HCT116 (cell line): Measurements from ENCODE around the gene ATP7B. TPM values are rescaled to one million over a fixed set of nuclear protein-coding genes. Genes with fewer than 3 reads are reported as not detected.

Source experiments
- ATAC-seq: fragments of 200-7000 bp; cut with Tn5 transposase; 2 replicates; pipeline ENCODE4 v1.9.1; 2020; ENCODE audit warnings: mild to moderate bottlenecking, moderate library complexity
- BruUV-seq: library from RNA; stranded (reverse); fragments of 400-500 nt; replicated peaks from 2 replicates; lab custom pipeline; 2021; lab: Mats Ljungman, UMichigan
- CTCF ChIA-PET: fragments of 300-600 bp; sonication (Branson Sonifier 250); formaldehyde crosslinking; loops from one replicate; lab custom pipeline; 2021; ENCODE audit warnings: antibody characterized with exemption; lab: Charles Lee
- POLR2A ChIA-PET: fragments of 300-600, 350-600 bp; sonication (Branson Sonifier 250); formaldehyde crosslinking; loops from one replicate; lab custom pipeline; 2021; ENCODE audit warnings: antibody characterized with exemption; lab: Charles Lee
- RAD21 ChIA-PET, 2 experiments: fragments of 300-600 bp; sonication (Branson Sonifier 250); formaldehyde crosslinking; loops; one replicate each; lab custom pipeline; 2023; ENCODE audit warnings: low total read pairs in 2 of 2; ENCODE audit not compliant: uncharacterized antibody in 2 of 2, unreplicated experiment in 2 of 2, low non-redundant PET in 1 of 2; lab: Charles Lee
- DNase-seq: peaks from one replicate; pipeline ENCODE4 v3.0.0-alpha.2; 2010; ENCODE audit warnings: low read depth, low spot score
- H2AFZ ChIP-seq: fragments of 200-600 bp; shearing (Covaris generic), sonication (generic); 2 replicates; pipeline ENCODE4 v1.6.1; 2017; ENCODE audit warnings: low read depth, mixed run types, mixed read lengths, antibody characterized with exemption, low read length; ENCODE audit not compliant: poor library complexity, severe bottlenecking
- H3K27ac ChIP-seq: 2 replicates; pipeline ENCODE4 v1.5.1; 2012; ENCODE audit warnings: low read depth, low read length
- H3K27me3 ChIP-seq: fragments of 200-600 bp; sonication (generic); 2 replicates; pipeline ENCODE4 v1.6.1; 2016; ENCODE audit warnings: mixed run types, low read length, mixed read lengths; ENCODE audit not compliant: insufficient read depth
- H3K36me3 ChIP-seq, 2 experiments: fragments of 200-500 bp in 1 of 2; fragments of 200-600 bp in 1 of 2; sonication (Bioruptor generic) in 1 of 2; sonication (generic) in 1 of 2; 2 replicates each; pipeline versions ENCODE4 v1.5.1 to v1.6.1; 2014 to 2016; ENCODE audit warnings: low read length in 2 of 2, inconsistent platforms in 1 of 2, mixed read lengths in 1 of 2, mixed run types in 1 of 2; ENCODE audit not compliant: insufficient read depth in 2 of 2, control insufficient read depth in 1 of 2
- H3K4me1 ChIP-seq, 2 experiments: fragments of 200-600 bp in 1 of 2; sonication (generic) in 1 of 2; 2 replicates each; pipeline versions ENCODE4 v1.5.1 to v1.6.1; 2012 to 2017; ENCODE audit warnings: low read length in 2 of 2, inconsistent platforms in 1 of 2, mild to moderate bottlenecking in 1 of 2, mixed read lengths in 1 of 2, mixed run types in 1 of 2, moderate library complexity in 1 of 2; ENCODE audit not compliant: insufficient read depth in 2 of 2, control insufficient read depth in 1 of 2
- H3K4me2 ChIP-seq: fragments of 200-600 bp; sonication (generic); 2 replicates; pipeline ENCODE4 v1.6.1; 2017; ENCODE audit warnings: mixed run types, low read length, mixed read lengths
- H3K4me3 ChIP-seq, 2 experiments: fragments of 200-600 bp in 1 of 2; sonication (generic) in 1 of 2; replicated peaks in 1 of 2; 2 replicates each; pipeline ENCODE4 v1.5.1; 2011 to 2016; ENCODE audit warnings: low read length in 2 of 2, control low read depth in 1 of 2, low read depth in 1 of 2, mild to moderate bottlenecking in 1 of 2, mixed read lengths in 1 of 2, mixed run types in 1 of 2
- H3K79me2 ChIP-seq: fragments of 200-600 bp; sonication (generic); 2 replicates; pipeline ENCODE4 v1.6.1; 2017; ENCODE audit warnings: mild to moderate bottlenecking, mixed run types, low read length, moderate library complexity, mixed read lengths; ENCODE audit not compliant: insufficient read depth
- H3K9ac ChIP-seq: fragments of 200-600 bp; sonication (generic); 2 replicates; pipeline ENCODE4 v1.6.1; 2016; ENCODE audit warnings: low read length, mixed read lengths
- H3K9me2 ChIP-seq: fragments of 200-600 bp; sonication (generic), shearing (Covaris generic); 2 replicates; pipeline ENCODE4 v1.6.1; 2017; ENCODE audit warnings: mixed run types, mild to moderate bottlenecking, moderate library complexity; ENCODE audit not compliant: insufficient read depth
- H3K9me3 ChIP-seq, 2 experiments: fragments of 200-500 bp in 1 of 2; fragments of 200-600 bp in 1 of 2; sonication (Bioruptor generic) in 1 of 2; sonication (generic) in 1 of 2; 2 replicates each; pipeline ENCODE4 v1.6.1; 2014 to 2017; ENCODE audit warnings: low read length in 2 of 2, mixed read lengths in 2 of 2, inconsistent platforms in 1 of 2, low read depth in 1 of 2, mild to moderate bottlenecking in 1 of 2, mixed run types in 1 of 2, moderate library complexity in 1 of 2; ENCODE audit not compliant: control insufficient read depth in 1 of 2, insufficient read depth in 1 of 2
- H4K20me1 ChIP-seq: fragments of 200-600 bp; sonication (generic), shearing (Covaris generic); 2 replicates; pipeline ENCODE4 v1.6.1; 2017; ENCODE audit warnings: mixed run types, mild to moderate bottlenecking, moderate library complexity; ENCODE audit not compliant: insufficient read depth
- CBX3 ChIP-seq: IDR thresholded peaks from 2 replicates; pipeline ENCODE4 v1.6.1; 2012; ENCODE audit warnings: low read depth
- CEBPB ChIP-seq: IDR thresholded peaks from 2 replicates; pipeline ENCODE4 v1.6.1; 2012; ENCODE audit warnings: low read depth
- EGR1 ChIP-seq: IDR thresholded peaks from 2 replicates; pipeline ENCODE4 v1.6.1; 2012; ENCODE audit warnings: low read depth
- ELF1 ChIP-seq: IDR thresholded peaks from 2 replicates; pipeline ENCODE4 v1.6.1; 2012; ENCODE audit warnings: low read depth, borderline replicate concordance
- EZH2 ChIP-seq: fragments of 200-600 bp; sonication (generic); IDR thresholded peaks from 2 replicates; pipeline ENCODE4 v1.6.1; 2017; ENCODE audit warnings: antibody characterized with exemption, mixed run types
- EZH2phosphoT487 ChIP-seq: fragments of 200-600 bp; IDR thresholded peaks from 2 replicates; pipeline ENCODE4 v1.6.1; 2018; ENCODE audit warnings: antibody characterized with exemption, borderline replicate concordance
- FOSL1 ChIP-seq: IDR thresholded peaks from 2 replicates; pipeline ENCODE4 v1.6.1; 2012; ENCODE audit warnings: low read depth
- POLR2A ChIP-seq: IDR thresholded peaks from 2 replicates; pipeline ENCODE4 v1.7.0; 2011; ENCODE audit warnings: borderline replicate concordance; ENCODE audit not compliant: insufficient read depth, insufficient read length; ENCODE audit errors: extremely low read depth
- RAD21 ChIP-seq: IDR thresholded peaks from 2 replicates; pipeline ENCODE4 v1.6.1; 2012; ENCODE audit warnings: low read depth, mild to moderate bottlenecking
- SIN3A ChIP-seq: IDR thresholded peaks from 2 replicates; pipeline ENCODE4 v1.6.1; 2012; ENCODE audit warnings: low read depth
- SP1 ChIP-seq: IDR thresholded peaks from 2 replicates; pipeline ENCODE4 v1.6.1; 2012; ENCODE audit warnings: low read depth
- SRF ChIP-seq: IDR thresholded peaks from 2 replicates; pipeline ENCODE4 v1.6.1; 2012; ENCODE audit warnings: low read depth
- TCF7L2 ChIP-seq: IDR thresholded peaks from 2 replicates; pipeline ENCODE4 v1.7.0; 2011; ENCODE audit warnings: borderline replicate concordance, inconsistent platforms; ENCODE audit not compliant: insufficient read depth, insufficient read length; ENCODE audit errors: extremely low read depth
- YY1 ChIP-seq: IDR thresholded peaks from 2 replicates; pipeline ENCODE4 v1.6.1; 2011; ENCODE audit warnings: low read length, low read depth, moderate library complexity, mild to moderate bottlenecking; ENCODE audit not compliant: insufficient replicate concordance; ENCODE audit errors: extremely low read depth
- ZFX ChIP-seq: fragments of 450-650 bp; IDR thresholded peaks from 2 replicates; pipeline ENCODE4 v1.6.1; 2017
- ZNF274 ChIP-seq: fragments of 200-500 bp; sonication (Bioruptor generic); IDR thresholded peaks from 2 replicates; pipeline ENCODE4 v1.6.1; 2014; ENCODE audit warnings: mild to moderate bottlenecking, low read depth, low read length, inconsistent platforms
- intact Hi-C: fragments of 100-400 bp; cut with micrococcal nuclease; formaldehyde crosslinking; loops from 2 replicates; pipeline ENCODE4 v1.10.0; 2022
- total RNA-seq: library from RNA; stranded (reverse); gene quantifications from one replicate; pipeline ENCODE4 v1.2.1, GENCODE V29; 2021; ENCODE audit not compliant: unreplicated experiment
- TF ChIP-seq, protein P1 (sequence below): IDR thresholded peaks from 2 replicates; pipeline ENCODE4 v1.6.1; 2012
- TF ChIP-seq, protein P2 (sequence below): IDR thresholded peaks from 2 replicates; pipeline ENCODE4 v1.6.1; 2012; ENCODE audit warnings: low read depth
- TF ChIP-seq, protein P3 (sequence below): IDR thresholded peaks from 2 replicates; pipeline ENCODE4 v1.6.1; 2012

ATP7B gene
- total RNA-seq, 1 experiment from 2014 or later = 10.3 TPM

DNA sequence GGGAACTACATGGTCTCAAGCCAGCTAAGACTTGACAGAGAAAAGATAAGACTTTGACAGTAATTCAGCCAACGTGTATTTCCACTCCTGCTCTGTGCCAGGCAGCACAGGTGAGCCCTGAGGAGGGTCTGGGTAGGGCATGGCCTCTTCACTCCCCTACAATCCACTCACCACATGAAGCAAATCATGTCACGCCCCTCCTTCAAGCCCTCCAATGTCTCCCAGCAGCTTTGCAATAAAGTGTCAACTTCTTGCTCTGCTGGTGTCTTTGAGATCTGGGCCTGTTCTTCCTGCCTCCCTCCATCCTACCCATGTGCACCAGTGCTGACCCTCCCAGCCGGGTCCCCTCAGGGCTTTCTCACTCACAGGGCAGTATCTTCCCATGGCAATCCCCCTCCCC, 91.0 kb downstream of the ATP7B start:
- TF ChIP-seq CEBPB = no peak
- no peak for TF ChIP-seq ZFX
- TF ChIP-seq, protein P1, sequence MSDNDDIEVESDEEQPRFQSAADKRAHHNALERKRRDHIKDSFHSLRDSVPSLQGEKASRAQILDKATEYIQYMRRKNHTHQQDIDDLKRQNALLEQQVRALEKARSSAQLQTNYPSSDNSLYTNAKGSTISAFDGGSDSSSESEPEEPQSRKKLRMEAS = no peak
- no peak for TF ChIP-seq SP1
- TF ChIP-seq SRF = no peak
- no peak for TF ChIP-seq EZH2
- no peak for TF ChIP-seq ZNF274
- no peak for TF ChIP-seq EZH2phosphoT487
- TF ChIP-seq SIN3A = no peak
- no peak for TF ChIP-seq TCF7L2
- no peak for TF ChIP-seq YY1
- TF ChIP-seq, protein P2, sequence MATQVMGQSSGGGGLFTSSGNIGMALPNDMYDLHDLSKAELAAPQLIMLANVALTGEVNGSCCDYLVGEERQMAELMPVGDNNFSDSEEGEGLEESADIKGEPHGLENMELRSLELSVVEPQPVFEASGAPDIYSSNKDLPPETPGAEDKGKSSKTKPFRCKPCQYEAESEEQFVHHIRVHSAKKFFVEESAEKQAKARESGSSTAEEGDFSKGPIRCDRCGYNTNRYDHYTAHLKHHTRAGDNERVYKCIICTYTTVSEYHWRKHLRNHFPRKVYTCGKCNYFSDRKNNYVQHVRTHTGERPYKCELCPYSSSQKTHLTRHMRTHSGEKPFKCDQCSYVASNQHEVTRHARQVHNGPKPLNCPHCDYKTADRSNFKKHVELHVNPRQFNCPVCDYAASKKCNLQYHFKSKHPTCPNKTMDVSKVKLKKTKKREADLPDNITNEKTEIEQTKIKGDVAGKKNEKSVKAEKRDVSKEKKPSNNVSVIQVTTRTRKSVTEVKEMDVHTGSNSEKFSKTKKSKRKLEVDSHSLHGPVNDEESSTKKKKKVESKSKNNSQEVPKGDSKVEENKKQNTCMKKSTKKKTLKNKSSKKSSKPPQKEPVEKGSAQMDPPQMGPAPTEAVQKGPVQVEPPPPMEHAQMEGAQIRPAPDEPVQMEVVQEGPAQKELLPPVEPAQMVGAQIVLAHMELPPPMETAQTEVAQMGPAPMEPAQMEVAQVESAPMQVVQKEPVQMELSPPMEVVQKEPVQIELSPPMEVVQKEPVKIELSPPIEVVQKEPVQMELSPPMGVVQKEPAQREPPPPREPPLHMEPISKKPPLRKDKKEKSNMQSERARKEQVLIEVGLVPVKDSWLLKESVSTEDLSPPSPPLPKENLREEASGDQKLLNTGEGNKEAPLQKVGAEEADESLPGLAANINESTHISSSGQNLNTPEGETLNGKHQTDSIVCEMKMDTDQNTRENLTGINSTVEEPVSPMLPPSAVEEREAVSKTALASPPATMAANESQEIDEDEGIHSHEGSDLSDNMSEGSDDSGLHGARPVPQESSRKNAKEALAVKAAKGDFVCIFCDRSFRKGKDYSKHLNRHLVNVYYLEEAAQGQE = no peak
- TF ChIP-seq, protein P3, sequence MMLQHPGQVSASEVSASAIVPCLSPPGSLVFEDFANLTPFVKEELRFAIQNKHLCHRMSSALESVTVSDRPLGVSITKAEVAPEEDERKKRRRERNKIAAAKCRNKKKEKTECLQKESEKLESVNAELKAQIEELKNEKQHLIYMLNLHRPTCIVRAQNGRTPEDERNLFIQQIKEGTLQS = no peak
- no peak for TF ChIP-seq CBX3
- TF ChIP-seq ELF1 = no peak
- no peak for TF ChIP-seq RAD21
- no peak for TF ChIP-seq FOSL1
- no peak for TF ChIP-seq POLR2A
- no peak for TF ChIP-seq EGR1
- RAD21 ChIA-PET = no interaction called here
- Histone ChIP-seq H2AFZ (no peak overlapping the region), H3K9me3 (no peaks in the 10 kb centered on the region), H3K36me3 (no peaks in the 10 kb centered on the region), H3K27ac (no peak overlapping the region), H4K20me1 (no peaks in the 10 kb centered on the region), H3K9ac (no peak overlapping the region), H3K4me3 (no peak overlapping the region), H3K79me2 (no peaks in the 10 kb centered on the region), H3K9me2 (no peaks in the 10 kb centered on the region), H3K4me1 (peaks cover 5% of the 10 kb centered on the region in 2 experiments; a peak in 2 of 4 replicates), H3K27me3 (no peaks in the 10 kb centered on the region), H3K4me2 (no peak overlapping the region)
- POLR2A ChIA-PET = no interaction called here
- ATAC-seq = no peak
- CTCF ChIA-PET = no interaction called here
- BruUV-seq = no TSS peak
- no peak for DNase-seq
- intact Hi-C loops = no loop called here
